ENCODE data around the gene TMEM233.

The TMEM233 gene

GRCh38 chr12:119645535-119646059, 52.0 kb downstream of the TMEM233 start:
- TF ChIP-seq CTCF (IDR thresholded peaks at IDR 0.05) = no peak

GRCh38 chr12:119649202-119649808, 55.7 kb downstream of the TMEM233 start:
- peak; percentile 88 for TF ChIP-seq CTCF (IDR thresholded peaks at IDR 0.05)

- TF ChIP-seq CTCF (IDR thresholded peaks at IDR 0.05) = no peak
Measured at GRCh38 chr12:119652665-119653064, 59.1 kb downstream of the TMEM233 start.

- TF ChIP-seq CTCF (IDR thresholded peaks at IDR 0.05) = peak; percentile 93
Measured at GRCh38 chr12:119659289-119659897, 65.8 kb downstream of the TMEM233 start.

DNA sequence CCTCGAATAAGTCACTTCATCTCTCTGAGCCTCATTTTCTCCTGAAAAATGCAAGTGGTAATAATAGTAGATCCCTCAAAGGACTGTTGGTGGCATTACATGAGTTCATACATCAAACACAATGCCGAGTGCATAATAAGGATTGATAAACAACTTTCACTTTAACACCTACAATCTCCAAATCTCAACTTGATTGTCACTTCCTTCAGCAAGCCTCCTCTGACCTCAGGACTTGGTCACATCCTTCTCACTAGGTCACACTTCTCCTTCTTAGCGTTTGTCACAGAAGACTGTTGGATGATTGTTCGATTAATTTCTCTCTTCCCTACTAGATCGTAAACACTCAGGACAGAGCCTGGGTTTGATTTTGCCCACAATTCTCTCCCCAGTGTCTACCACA, 66.5 kb downstream of the TMEM233 start:
- TF ChIP-seq CTCF (IDR thresholded peaks at IDR 0.05) = no peak

DNA sequence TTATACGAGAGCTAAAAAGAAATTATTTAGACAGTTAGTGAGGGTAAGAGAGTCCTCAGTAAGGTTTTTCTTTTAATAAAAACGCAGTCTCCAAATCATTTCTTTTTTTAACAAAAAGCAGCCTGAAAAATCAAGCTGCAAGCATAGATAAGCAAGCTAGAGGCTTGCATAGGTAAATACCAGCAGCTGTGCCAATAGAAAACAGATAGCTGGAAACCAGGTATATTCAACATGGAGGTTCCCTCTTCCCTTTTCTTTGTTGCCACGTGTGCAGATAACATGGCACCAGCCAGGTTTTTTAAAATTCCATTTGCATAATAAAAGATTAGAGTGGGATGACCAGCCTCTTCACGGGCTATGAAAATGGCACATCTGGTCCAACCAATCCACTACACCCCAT, 68.3 kb downstream of the TMEM233 start:
- TF ChIP-seq CTCF (IDR thresholded peaks at IDR 0.05) = no peak

DNA sequence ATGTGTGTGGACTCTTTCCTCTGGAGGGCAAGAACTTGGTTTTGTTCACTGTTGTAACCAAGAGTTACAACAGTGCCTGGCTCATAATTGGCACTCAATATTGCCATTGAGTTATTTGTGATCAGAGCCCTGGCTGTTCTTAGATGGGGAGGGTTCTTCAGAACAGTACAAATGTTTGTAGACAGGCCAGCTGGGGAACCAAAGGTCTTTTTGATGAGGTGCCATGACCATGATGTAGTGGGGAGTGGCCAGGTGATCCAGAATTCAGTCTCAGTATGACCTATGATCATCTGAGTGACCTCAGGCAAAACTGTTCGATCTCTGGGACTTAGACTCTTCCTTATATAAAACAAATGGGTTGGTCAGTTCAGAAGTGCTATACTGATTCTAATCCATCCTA, 71.1 kb downstream of the TMEM233 start:
- TF ChIP-seq CTCF (IDR thresholded peaks at IDR 0.05) = no peak
